MM.1S (cell line): ENCODE measurements around the gene RBMY1D.
"Not testable (repeated sequence)": the region's sequence is repeated elsewhere in the genome, so short reads cannot be mapped to it uniquely, and the experiment has no call there.

Experiments used
- DNase-seq: peaks from one replicate; pipeline ENCODE4 v3.0.0-alpha.2; 2015
- H2AFZ ChIP-seq: fragments of 300-600 bp; sonication (generic); 2 replicates; pipeline ENCODE4 v1.6.0; 2016; ENCODE audit warnings: antibody characterized with exemption, low read length
- H3F3A ChIP-seq: fragments of 300-600 bp; sonication (generic); 2 replicates; pipeline ENCODE4 v1.6.1; 2016; ENCODE audit warnings: mild to moderate bottlenecking, antibody characterized with exemption, low read length, moderate library complexity, mixed read lengths; ENCODE audit not compliant: insufficient read depth
- H3K27ac ChIP-seq: fragments of 300-600 bp; sonication (generic); 2 replicates; pipeline ENCODE4 v1.5.1; 2016; ENCODE audit warnings: mild to moderate bottlenecking, low read length
- H3K27me3 ChIP-seq: fragments of 300-600 bp; sonication (generic); replicated peaks from 2 replicates; pipeline ENCODE4 v1.6.0; 2016; ENCODE audit warnings: low read length; ENCODE audit not compliant: insufficient read depth
- H3K36me3 ChIP-seq: fragments of 300-600 bp; sonication (generic); replicated peaks from 2 replicates; pipeline ENCODE4 v1.6.1; 2016; ENCODE audit warnings: mild to moderate bottlenecking, low read length, mixed read lengths; ENCODE audit not compliant: insufficient read depth
- H3K4me1 ChIP-seq: fragments of 300-600 bp; sonication (generic); 2 replicates; pipeline ENCODE4 v1.6.1; 2016; ENCODE audit warnings: low read length, mixed read lengths
- H3K4me2 ChIP-seq: fragments of 300-600 bp; sonication (generic); 2 replicates; pipeline ENCODE4 v1.6.0; 2016; ENCODE audit warnings: low read depth, low read length
- H3K4me3 ChIP-seq: fragments of 300-600 bp; sonication (generic); 2 replicates; pipeline ENCODE4 v1.5.1; 2016; ENCODE audit warnings: low read length, mixed read lengths
- H3K79me2 ChIP-seq: fragments of 300-600 bp; sonication (generic); 2 replicates; pipeline ENCODE4 v1.6.1; 2016; ENCODE audit warnings: mixed run types, low read length, mixed read lengths
- H3K9ac ChIP-seq: fragments of 300-600 bp; sonication (generic); 2 replicates; pipeline ENCODE4 v1.6.1; 2016; ENCODE audit warnings: low read length, mixed read lengths
- H3K9me2 ChIP-seq: fragments of 300-600 bp; sonication (generic); replicated peaks from 2 replicates; pipeline ENCODE4 v1.6.1; 2016; ENCODE audit warnings: mild to moderate bottlenecking, low read length, mixed read lengths; ENCODE audit not compliant: insufficient read depth
- H3K9me3 ChIP-seq: fragments of 300-600 bp; sonication (generic); replicated peaks from 2 replicates; pipeline ENCODE4 v1.6.1; 2016; ENCODE audit warnings: mild to moderate bottlenecking, low read length, mixed read lengths; ENCODE audit not compliant: insufficient read depth
- H4K20me1 ChIP-seq: fragments of 300-600 bp; sonication (generic); 2 replicates; pipeline ENCODE4 v1.6.1; 2016; ENCODE audit warnings: mild to moderate bottlenecking, low read length, moderate library complexity, mixed read lengths; ENCODE audit not compliant: insufficient read depth
- CTCF ChIP-seq: fragments of 300-600 bp; sonication (generic); IDR thresholded peaks from 2 replicates; pipeline ENCODE4 v1.5.1; 2016; ENCODE audit warnings: antibody characterized with exemption, low read length, mixed read lengths
- EZH2 ChIP-seq: fragments of 300-600 bp; sonication (generic); optimal IDR thresholded peaks from 2 replicates; pipeline ENCODE3; 2017; ENCODE audit warnings: low read depth, mild to moderate bottlenecking, antibody characterized with exemption, low read length, mixed read lengths
- EZH2phosphoT487 ChIP-seq: fragments of 300-600 bp; sonication (generic); IDR thresholded peaks from 2 replicates; pipeline ENCODE4 v1.6.1; 2018; ENCODE audit warnings: antibody characterized with exemption, low read length

Gene RBMY1D

DNA sequence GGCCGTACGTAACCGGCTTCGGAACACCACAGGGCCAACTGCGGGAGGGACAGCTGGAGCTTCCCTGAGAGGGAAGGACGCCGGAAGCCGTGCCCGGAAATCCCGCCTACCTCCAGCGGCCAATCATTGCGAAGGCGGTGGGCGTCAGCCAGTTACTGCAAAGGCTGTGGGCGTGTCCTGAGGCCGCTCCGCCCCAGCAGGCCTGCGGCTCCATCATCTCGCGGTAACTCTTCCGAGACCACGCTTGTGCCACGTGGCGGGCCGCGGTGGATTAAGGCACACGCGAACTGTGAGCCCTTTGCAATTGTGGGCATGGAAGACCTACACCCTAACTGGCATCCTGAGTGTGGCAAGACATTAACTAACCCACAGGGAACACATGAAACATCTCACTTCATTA, at the start of gene RBMY1D:
Gene RBMY1D, minus strand, starts transcription at position 101 of the 400 bp plus-strand sequence. CDS start 2,013 bp downstream, outside the sequence.
- H3K4me2 ChIP-seq, H3K9me3 ChIP-seq, H2AFZ ChIP-seq, H3K4me3 ChIP-seq, H3F3A ChIP-seq, DNase-seq, H3K79me2 ChIP-seq, H3K27ac ChIP-seq, H4K20me1 ChIP-seq, H3K27me3 ChIP-seq, H3K4me1 ChIP-seq, H3K9me2 ChIP-seq, H3K9ac ChIP-seq, H3K36me3 ChIP-seq: not testable (repeated sequence)

DNA sequence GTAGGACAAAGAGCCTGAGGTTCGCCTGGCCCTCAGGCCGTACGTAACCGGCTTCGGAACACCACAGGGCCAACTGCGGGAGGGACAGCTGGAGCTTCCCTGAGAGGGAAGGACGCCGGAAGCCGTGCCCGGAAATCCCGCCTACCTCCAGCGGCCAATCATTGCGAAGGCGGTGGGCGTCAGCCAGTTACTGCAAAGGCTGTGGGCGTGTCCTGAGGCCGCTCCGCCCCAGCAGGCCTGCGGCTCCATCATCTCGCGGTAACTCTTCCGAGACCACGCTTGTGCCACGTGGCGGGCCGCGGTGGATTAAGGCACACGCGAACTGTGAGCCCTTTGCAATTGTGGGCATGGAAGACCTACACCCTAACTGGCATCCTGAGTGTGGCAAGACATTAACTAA, 23.6 kb upstream of the RBMY1D start, which contains the start of gene RBMY1E:
Gene RBMY1E, minus strand, starts transcription at position 101 of the 400 bp plus-strand sequence. CDS start 1,978 bp downstream, outside the sequence.
- not testable (repeated sequence) for H3K4me2 ChIP-seq, H3K27ac ChIP-seq

GRCh38 chrY:21869407-21870076, 24.8 kb downstream of the RBMY1D start:
- not testable (repeated sequence) for H3K27ac ChIP-seq, H4K20me1 ChIP-seq, H3K9me2 ChIP-seq, H3K36me3 ChIP-seq, H3K4me3 ChIP-seq, DNase-seq, H2AFZ ChIP-seq, H3F3A ChIP-seq, H3K9me3 ChIP-seq, H3K27me3 ChIP-seq, H3K79me2 ChIP-seq, H3K4me1 ChIP-seq, H3K4me2 ChIP-seq, H3K9ac ChIP-seq

More for the DNA sequence above, 23.6 kb upstream of the RBMY1D start, which contains the start of gene RBMY1E:
- not testable (repeated sequence) for H3K4me3 ChIP-seq, H3F3A ChIP-seq, H3K79me2 ChIP-seq, H3K9ac ChIP-seq, DNase-seq, H3K9me2 ChIP-seq, H3K4me1 ChIP-seq, H4K20me1 ChIP-seq, H2AFZ ChIP-seq, H3K27me3 ChIP-seq, H3K36me3 ChIP-seq, H3K9me3 ChIP-seq

- TF ChIP-seq CTCF (no peak), EZH2 (no peak), EZH2phosphoT487 (no peak)
- Histone ChIP-seq H3K4me2 (no peak overlapping the region), H3K4me3 (no peak overlapping the region), H3K36me3 (no peaks in the 10 kb centered on the region), H3K27ac (no peak overlapping the region), H3K4me1 (no peaks in the 10 kb centered on the region), H3K9me2 (no peaks in the 10 kb centered on the region), H3K79me2 (no peaks in the 10 kb centered on the region), H3K9ac (no peak overlapping the region), H3F3A (no peaks in the 10 kb centered on the region), H2AFZ (no peak overlapping the region), H3K9me3 (no peaks in the 10 kb centered on the region), H4K20me1 (no peaks in the 10 kb centered on the region), H3K27me3 (no peaks in the 10 kb centered on the region)
- DNase-seq = no peak
These were observed 48.8 kb downstream of the RBMY1D start for GRCh38 chrY:21845481-21845880.

DNA sequence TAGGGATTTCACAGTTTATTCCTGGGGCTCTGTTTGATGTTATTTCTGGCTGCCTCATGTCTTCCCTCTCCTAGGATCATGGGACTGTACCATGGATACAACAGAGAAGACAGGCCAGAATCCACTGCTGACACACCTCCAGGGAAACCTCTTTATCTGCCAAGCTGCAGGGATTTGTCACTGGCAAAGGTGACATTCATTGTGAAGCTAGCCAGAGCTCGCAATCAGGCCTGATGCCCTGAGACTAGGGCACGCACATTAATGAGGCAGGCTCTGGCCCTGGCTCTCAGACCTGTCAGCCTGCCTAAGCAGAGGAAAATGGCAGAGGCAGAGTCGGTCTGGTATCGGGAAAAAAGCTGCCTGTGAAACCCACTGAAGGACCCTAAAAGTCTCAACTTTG, 52.2 kb downstream of the RBMY1D start:
- Histone ChIP-seq H3K79me2 (no peaks in the 10 kb centered on the region), H4K20me1 (no peaks in the 10 kb centered on the region), H3F3A (no peaks in the 10 kb centered on the region), H3K4me2 (no peak overlapping the region), H3K36me3 (no peaks in the 10 kb centered on the region), H3K9me2 (no peaks in the 10 kb centered on the region), H3K9me3 (no peaks in the 10 kb centered on the region), H3K9ac (no peak overlapping the region), H3K4me1 (no peaks in the 10 kb centered on the region), H3K4me3 (no peak overlapping the region), H3K27ac (no peak overlapping the region), H3K27me3 (no peaks in the 10 kb centered on the region), H2AFZ (no peak overlapping the region)
- TF ChIP-seq EZH2 (no peak), EZH2phosphoT487 (no peak), CTCF (no peak)
- DNase-seq = no peak
